BJ (cell line): Measurements from ENCODE around the gene LIN54. TPM values are rescaled to one million over a fixed set of nuclear protein-coding genes. Genes with fewer than 3 reads are reported as not detected.
"Not testable (repeated sequence)": the region's sequence is repeated elsewhere in the genome, so short reads cannot be mapped to it uniquely, and the experiment has no call there.

ENCODE experiments used
- CTCF ChIA-PET: fragments of 350-600 bp; formaldehyde crosslinking; extraction: SDS; loops from one replicate; lab custom pipeline; 2021; ENCODE audit warnings: antibody characterized with exemption, inconsistent platforms; lab: Yijun Ruan, JAX
- POLR2A ChIA-PET: fragments of 300-600 bp; sonication (Branson Sonifier 250); formaldehyde crosslinking; extraction: SDS; loops from one replicate; lab custom pipeline; 2021; ENCODE audit warnings: antibody characterized with exemption; lab: Charles Lee
- DNase-seq: peaks from one replicate; pipeline ENCODE4 v3.0.0-alpha.2; 2011; ENCODE audit warnings: low read depth
- H3K27me3 ChIP-seq: 2 replicates; pipeline ENCODE4 v1.6.0; 2011; ENCODE audit warnings: low read length; ENCODE audit not compliant: control insufficient read depth, insufficient read depth
- H3K36me3 ChIP-seq: 2 replicates; pipeline ENCODE4 v1.5.1; 2011; ENCODE audit warnings: low read length; ENCODE audit not compliant: control insufficient read depth, insufficient read depth
- H3K4me3 ChIP-seq: 2 replicates; pipeline ENCODE4 v1.5.1; 2011; ENCODE audit warnings: low read depth, mild to moderate bottlenecking, control low read depth, low read length
- polyA plus RNA-seq: library from polyadenylated mRNA; depleted of rRNA; stranded (reverse); fragments of >200 nt; gene quantifications from 2 replicates; pipeline ENCODE4 v1.2.3, GENCODE V29; 2011
- TF ChIP-seq, protein P1 (sequence below): IDR thresholded peaks from 2 replicates; pipeline ENCODE4 v1.5.1; 2011; ENCODE audit warnings: low read depth, mild to moderate bottlenecking, control low read depth, inconsistent platforms, low read length, moderate library complexity; ENCODE audit not compliant: insufficient read depth

The LIN54 gene
- polyA plus RNA-seq, 1 experiment: 14.7 TPM

DNA sequence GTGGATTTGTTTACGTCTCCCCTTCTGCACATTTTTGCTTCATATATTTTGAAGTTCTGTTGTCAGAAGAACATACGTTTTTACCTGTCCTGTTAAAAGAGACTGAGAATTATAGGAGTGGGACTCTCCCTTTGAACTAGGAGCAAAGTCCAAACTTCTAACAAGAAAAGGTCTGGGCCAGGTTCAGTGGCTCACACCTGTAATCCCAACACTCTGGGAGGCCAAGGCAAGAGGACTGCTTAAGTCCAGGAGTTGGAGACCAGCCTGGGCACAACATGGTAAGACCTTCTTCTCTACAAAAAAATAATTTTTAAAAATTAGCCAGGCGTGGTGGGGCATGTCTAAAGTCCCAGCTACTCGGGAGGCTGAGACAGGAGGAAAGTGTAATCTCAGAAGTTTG lies 15.8 kb downstream of the LIN54 start:
- no peak for DNase-seq
- Histone ChIP-seq H3K36me3 (no peaks in the 10 kb centered on the region), H3K27me3 (no peaks in the 10 kb centered on the region), H3K4me3 (no peak overlapping the region)
- TF ChIP-seq, protein P1, sequence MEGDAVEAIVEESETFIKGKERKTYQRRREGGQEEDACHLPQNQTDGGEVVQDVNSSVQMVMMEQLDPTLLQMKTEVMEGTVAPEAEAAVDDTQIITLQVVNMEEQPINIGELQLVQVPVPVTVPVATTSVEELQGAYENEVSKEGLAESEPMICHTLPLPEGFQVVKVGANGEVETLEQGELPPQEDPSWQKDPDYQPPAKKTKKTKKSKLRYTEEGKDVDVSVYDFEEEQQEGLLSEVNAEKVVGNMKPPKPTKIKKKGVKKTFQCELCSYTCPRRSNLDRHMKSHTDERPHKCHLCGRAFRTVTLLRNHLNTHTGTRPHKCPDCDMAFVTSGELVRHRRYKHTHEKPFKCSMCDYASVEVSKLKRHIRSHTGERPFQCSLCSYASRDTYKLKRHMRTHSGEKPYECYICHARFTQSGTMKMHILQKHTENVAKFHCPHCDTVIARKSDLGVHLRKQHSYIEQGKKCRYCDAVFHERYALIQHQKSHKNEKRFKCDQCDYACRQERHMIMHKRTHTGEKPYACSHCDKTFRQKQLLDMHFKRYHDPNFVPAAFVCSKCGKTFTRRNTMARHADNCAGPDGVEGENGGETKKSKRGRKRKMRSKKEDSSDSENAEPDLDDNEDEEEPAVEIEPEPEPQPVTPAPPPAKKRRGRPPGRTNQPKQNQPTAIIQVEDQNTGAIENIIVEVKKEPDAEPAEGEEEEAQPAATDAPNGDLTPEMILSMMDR: no peak
- ChIA-PET POLR2A (no interaction called here), CTCF (no interaction called here)

DNA sequence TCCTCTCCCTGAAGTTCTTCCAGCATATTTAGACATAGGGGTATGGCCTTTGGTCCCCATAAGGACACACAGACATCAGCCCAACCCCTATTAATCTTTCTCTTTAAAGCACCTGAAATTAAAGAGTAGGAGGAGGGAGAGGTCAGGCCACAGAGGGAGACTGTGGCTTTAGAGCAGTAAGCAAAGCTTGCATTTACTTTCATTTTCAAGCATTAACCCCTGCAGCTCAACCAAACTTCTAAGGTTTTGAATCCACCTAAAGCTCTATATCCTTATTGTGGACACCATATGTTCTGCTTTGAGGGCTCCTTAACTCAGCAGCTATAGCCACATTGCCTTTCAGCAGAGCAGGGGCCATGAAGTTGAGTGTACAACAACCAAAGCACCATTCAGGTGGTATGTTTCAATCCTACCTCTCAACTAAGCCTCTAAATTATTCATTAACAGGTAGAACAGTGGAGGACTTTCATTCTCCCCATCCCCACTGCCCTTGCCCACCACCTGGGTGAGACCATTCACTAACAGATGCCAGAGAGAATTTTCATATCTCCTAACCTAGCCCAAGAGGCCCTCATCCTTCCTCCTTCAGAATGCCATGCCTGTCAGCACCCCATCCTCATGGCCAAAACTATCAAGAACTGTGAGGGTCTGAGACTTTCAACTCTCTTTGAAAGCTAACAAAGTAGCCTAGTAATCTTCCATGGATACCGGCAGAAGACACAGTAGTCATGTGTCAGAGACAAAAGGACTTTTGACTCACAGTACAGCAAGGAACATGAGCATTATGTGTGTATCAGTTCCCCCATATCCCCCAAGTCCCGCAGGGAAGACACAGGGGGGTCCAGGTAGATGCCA lies 20.8 kb downstream of the LIN54 start:
- Histone ChIP-seq H3K4me3 (no peak overlapping the region), H3K27me3 (no peaks in the 10 kb centered on the region), H3K36me3 (no peaks in the 10 kb centered on the region)
- ChIA-PET POLR2A (no interaction called here), CTCF (no interaction called here)
- DNase-seq: no peak
- TF ChIP-seq, protein P1: no peak

DNA sequence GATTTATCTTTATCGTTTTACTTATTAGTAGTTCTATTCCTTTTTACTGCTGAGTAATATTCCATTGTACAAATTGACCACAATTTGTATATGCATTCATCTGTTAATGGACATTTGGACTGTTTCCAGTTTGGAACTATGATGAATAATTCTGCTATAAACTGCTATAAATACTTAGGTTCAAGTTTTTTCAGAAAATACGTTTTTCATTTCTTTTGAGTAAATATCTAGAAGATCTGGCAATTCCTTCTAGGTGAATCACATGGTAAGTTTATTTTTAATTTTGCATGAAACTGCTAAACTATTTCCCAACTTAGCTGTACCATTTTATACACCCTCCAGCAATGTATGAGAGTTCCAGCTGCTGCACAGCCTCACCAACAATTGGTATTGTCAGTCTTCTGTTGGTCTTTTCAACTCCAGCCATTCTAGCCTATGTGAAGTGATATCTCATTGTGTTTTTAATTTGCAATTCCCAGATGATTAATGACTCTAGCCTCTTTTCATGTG lies 22.2 kb downstream of the LIN54 start:
- POLR2A ChIA-PET: interaction anchor here (0.6 kb wide), 1 partner anchor 523 kb away, joined by 7 read pairs; no protein-coding TSS in a partner anchor
- TF ChIP-seq, protein P1: no peak
- CTCF ChIA-PET: no interaction called here

DNA sequence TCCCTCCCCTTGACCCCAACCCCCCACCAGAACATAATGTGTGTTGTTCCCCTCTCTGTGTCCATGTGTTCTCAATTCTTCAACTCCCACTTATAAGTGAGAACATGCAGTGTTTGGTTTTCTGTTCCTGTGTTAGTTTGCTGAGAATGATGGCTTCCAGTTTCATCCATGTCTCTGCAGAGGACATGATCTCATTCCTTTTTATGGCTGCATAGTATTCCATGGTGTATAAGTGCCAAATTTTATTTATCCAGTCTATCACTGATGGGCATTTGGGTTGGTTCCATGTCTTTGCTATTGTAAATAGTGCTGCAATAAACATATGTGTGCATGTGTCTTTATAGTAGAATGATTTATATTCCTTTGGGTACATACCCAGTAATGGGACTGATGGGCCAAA lies 23.1 kb downstream of the LIN54 start:
- DNase-seq, POLR2A ChIA-PET, H3K27me3 ChIP-seq, CTCF ChIA-PET, H3K36me3 ChIP-seq, H3K4me3 ChIP-seq: not testable (repeated sequence)

More for the DNA sequence above, 22.2 kb downstream of the LIN54 start:
- Histone ChIP-seq H3K4me3 (no peak overlapping the region), H3K36me3 (no peaks in the 10 kb centered on the region), H3K27me3 (no peaks in the 10 kb centered on the region)
- peak; percentile 86 for DNase-seq

DNA sequence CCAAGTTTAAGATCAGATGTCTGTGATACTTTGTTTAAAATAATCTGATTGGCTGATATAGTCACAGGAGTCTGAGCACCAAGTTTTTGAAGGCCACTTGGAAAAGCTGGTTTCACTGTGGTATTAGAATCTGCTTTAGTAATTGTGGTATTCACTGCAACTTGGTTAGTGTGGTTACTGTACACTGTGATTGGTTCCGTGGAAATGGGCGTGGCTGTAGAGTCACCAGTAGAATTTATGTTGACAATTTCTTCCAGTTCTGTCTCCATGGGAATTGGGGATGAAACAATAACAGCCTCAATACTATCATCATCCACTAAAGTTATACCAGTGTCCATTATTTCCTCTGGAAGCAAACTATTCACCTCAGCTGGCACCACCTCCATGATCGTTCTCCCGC lies 26.2 kb downstream of the LIN54 start:
- Histone ChIP-seq H3K4me3 (no peak overlapping the region), H3K36me3 (no peaks in the 10 kb centered on the region), H3K27me3 (no peaks in the 10 kb centered on the region)
- POLR2A ChIA-PET: no interaction called here
- TF ChIP-seq, protein P1: no peak
- CTCF ChIA-PET: no interaction called here
- DNase-seq: peak; percentile 4

DNA sequence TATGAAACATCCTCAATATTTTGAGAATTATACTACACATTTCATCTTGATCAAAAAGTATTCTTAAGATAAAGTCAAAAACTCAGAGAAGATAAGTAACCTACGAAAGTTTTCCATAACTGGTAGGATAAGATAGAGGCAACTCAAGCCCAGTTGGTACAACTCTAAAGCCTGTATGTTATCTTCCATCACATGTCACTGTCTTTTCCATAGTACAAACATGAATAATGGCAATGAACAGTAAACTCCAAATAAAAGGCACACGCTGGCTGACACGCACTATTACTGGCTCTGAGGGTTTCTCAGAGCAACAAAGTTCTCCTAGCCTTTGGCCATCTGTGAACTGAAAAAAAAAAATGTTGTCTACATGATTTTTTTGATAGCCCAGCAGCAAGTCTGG lies 27.2 kb downstream of the LIN54 start:
- TF ChIP-seq, protein P1: no peak
- ChIA-PET POLR2A (no interaction called here), CTCF (no interaction called here)
- H3K36me3 ChIP-seq: no peaks in the 10 kb centered on the region
- no peaks in the 10 kb centered on the region for H3K27me3 ChIP-seq
- H3K4me3 ChIP-seq: no peak overlapping the region
- DNase-seq: no peak
